WTC11 (cell line): Measurements from ENCODE around the gene MAML3. TPM values are rescaled to one million over a fixed set of nuclear protein-coding genes. Genes with fewer than 3 reads are reported as not detected.

Experiments used
- ATAC-seq: fragments of 200-7000 bp; cut with Tn5 transposase; 2 replicates; pipeline ENCODE4 v1.10.0; 2021; ENCODE audit warnings: mild to moderate bottlenecking, moderate library complexity
- CTCF ChIA-PET: fragments of 300-600 bp; sonication (Branson Sonifier 250); formaldehyde crosslinking; loops from one replicate; lab custom pipeline; 2021; ENCODE audit warnings: antibody characterized with exemption; lab: Charles Lee
- POLR2A ChIA-PET: fragments of 350-600 bp; sonication (Branson Sonifier 250); formaldehyde crosslinking; loops from one replicate; lab custom pipeline; 2021; ENCODE audit warnings: antibody characterized with exemption; lab: Charles Lee
- DNase-seq: peaks from one replicate; pipeline ENCODE4 v3.0.0; 2021; ENCODE audit warnings: low spot score
- H3K27ac Mint-ChIP-seq: 2 replicates; pipeline ENCODE4 v1.8.0; 2021; ENCODE audit warnings: mixed read lengths
- H3K27me3 Mint-ChIP-seq: 2 replicates; pipeline ENCODE4 v1.8.0; 2021; ENCODE audit warnings: low read depth, mild to moderate bottlenecking, moderate library complexity, mixed read lengths
- H3K36me3 Mint-ChIP-seq: 2 replicates; pipeline ENCODE4 v1.8.0; 2021; ENCODE audit warnings: mixed read lengths
- H3K4me1 Mint-ChIP-seq: 2 replicates; pipeline ENCODE4 v1.8.0; 2022; ENCODE audit warnings: mixed read lengths
- H3K4me3 Mint-ChIP-seq: 2 replicates; pipeline ENCODE4 v1.8.0; 2021; ENCODE audit warnings: mild to moderate bottlenecking, moderate library complexity, mixed read lengths
- H3K9me3 Mint-ChIP-seq: 2 replicates; pipeline ENCODE4 v1.8.0; 2021; ENCODE audit warnings: mixed read lengths
- ATF1 ChIP-seq: sonication (generic); formaldehyde crosslinking; IDR thresholded peaks from 2 replicates; pipeline ENCODE4 v1.8.1; 2023; ENCODE audit warnings: mild to moderate bottlenecking, moderate library complexity, missing genetic modification reagents
- ATF6 ChIP-seq: sonication (generic); formaldehyde crosslinking; IDR thresholded peaks from 2 replicates; pipeline ENCODE4 v1.8.1; 2023; ENCODE audit warnings: mild to moderate bottlenecking, missing genetic modification reagents
- E2F4 ChIP-seq: sonication (generic); formaldehyde crosslinking; IDR thresholded peaks from 2 replicates; pipeline ENCODE4 v1.8.1; 2022; ENCODE audit warnings: low read depth, mild to moderate bottlenecking, moderate library complexity, missing genetic modification reagents, borderline replicate concordance
- FOXJ3 ChIP-seq: sonication (generic); formaldehyde crosslinking; IDR thresholded peaks from 2 replicates; pipeline ENCODE4 v1.9.0; 2021; ENCODE audit warnings: missing genetic modification reagents, mild to moderate bottlenecking, borderline replicate concordance
- FOXK1 ChIP-seq: sonication (generic); formaldehyde crosslinking; IDR thresholded peaks from 2 replicates; pipeline ENCODE4 v1.8.0; 2022; ENCODE audit warnings: mild to moderate bottlenecking, moderate library complexity, missing genetic modification reagents
- FOXP1 ChIP-seq: sonication (generic); formaldehyde crosslinking; IDR thresholded peaks from 2 replicates; pipeline ENCODE4 v1.8.0; 2022; ENCODE audit warnings: missing genetic modification reagents, mild to moderate bottlenecking, moderate library complexity, borderline replicate concordance
- FOXP4 ChIP-seq: sonication (generic); formaldehyde crosslinking; IDR thresholded peaks from 2 replicates; pipeline ENCODE4 v1.8.0; 2022; ENCODE audit warnings: mild to moderate bottlenecking, missing genetic modification reagents
- HMGA2 ChIP-seq: fragments of 250-450 bp; sonication (Bioruptor Pico); IDR thresholded peaks from 2 replicates; pipeline ENCODE4 v1.4.0; 2021; ENCODE audit warnings: mild to moderate bottlenecking, moderate library complexity
- NFYB ChIP-seq: sonication (generic); formaldehyde crosslinking; conservative IDR thresholded peaks from 2 replicates; pipeline ENCODE4 v1.8.0; 2022; ENCODE audit warnings: low read depth, missing genetic modification reagents
- NR1H2 ChIP-seq: sonication (generic); formaldehyde crosslinking; IDR thresholded peaks from 2 replicates; pipeline ENCODE4 v1.9.0; 2021; ENCODE audit warnings: mild to moderate bottlenecking, moderate library complexity, missing genetic modification reagents
- PRRX2 ChIP-seq: fragments of 250-450 bp; sonication (Bioruptor Pico); IDR thresholded peaks from 2 replicates; pipeline ENCODE4 v1.8.0; 2021; ENCODE audit warnings: mild to moderate bottlenecking
- RORB ChIP-seq: fragments of 250-450 bp; sonication (Bioruptor Pico); IDR thresholded peaks from 2 replicates; pipeline ENCODE4 v1.9.0; 2021; ENCODE audit warnings: mild to moderate bottlenecking
- SMAD4 ChIP-seq: sonication (generic); formaldehyde crosslinking; IDR thresholded peaks from 2 replicates; pipeline ENCODE4 v1.8.0; 2022; ENCODE audit warnings: mild to moderate bottlenecking, missing genetic modification reagents
- SOX15 ChIP-seq: fragments of 250-450 bp; sonication (Bioruptor Pico); IDR thresholded peaks from 2 replicates; pipeline ENCODE4 v1.9.0; 2021; ENCODE audit warnings: mild to moderate bottlenecking
- TCF7 ChIP-seq: sonication (generic); formaldehyde crosslinking; IDR thresholded peaks from 2 replicates; pipeline ENCODE4 v1.8.0; 2022; ENCODE audit warnings: mild to moderate bottlenecking, low read depth, missing genetic modification reagents, moderate library complexity
- USF1 ChIP-seq: sonication (generic); formaldehyde crosslinking; IDR thresholded peaks from 2 replicates; pipeline ENCODE4 v1.8.0; 2022; ENCODE audit warnings: mild to moderate bottlenecking, missing genetic modification reagents
- ZBTB21 ChIP-seq: sonication (generic); formaldehyde crosslinking; IDR thresholded peaks from 2 replicates; pipeline ENCODE4 v1.8.1; 2023; ENCODE audit warnings: mild to moderate bottlenecking, missing genetic modification reagents, borderline replicate concordance
- ZMAT4 ChIP-seq: fragments of 250-450 bp; sonication (Bioruptor Pico); IDR thresholded peaks from 2 replicates; pipeline ENCODE4 v1.9.0; 2021; ENCODE audit warnings: mild to moderate bottlenecking
- ZNF317 ChIP-seq: sonication (generic); formaldehyde crosslinking; IDR thresholded peaks from 2 replicates; pipeline ENCODE4 v1.8.1; 2023; ENCODE audit warnings: low read depth, mild to moderate bottlenecking, moderate library complexity, missing genetic modification reagents, borderline replicate concordance
- total RNA-seq: library from RNA; stranded (reverse); gene quantifications from 3 replicates; pipeline ENCODE4 v1.2.3, GENCODE V29; 2021
- TF ChIP-seq, protein P1 (sequence below): fragments of 200-600 bp; IDR thresholded peaks from 2 replicates; pipeline ENCODE4 v1.8.0; 2022; ENCODE audit warnings: antibody characterized with exemption

The MAML3 gene
- total RNA-seq, 1 experiment from 2014 or later = 7.4 TPM

- TF ChIP-seq FOXK1 (CRISPR knock-in tag) = no peak
- no peak for TF ChIP-seq E2F4 (CRISPR knock-in tag)
- ATAC-seq (no peak), DNase-seq (no peak)
- ChIA-PET CTCF (no interaction called here), POLR2A (no interaction called here)
- Mint-ChIP-seq H3K4me3 (no peak overlapping the region), H3K36me3 (no peaks in the 10 kb centered on the region), H3K27me3 (no peaks in the 10 kb centered on the region), H3K27ac (no peak overlapping the region), H3K4me1 (peaks cover 40% of the 10 kb centered on the region), H3K9me3 (no peaks in the 10 kb centered on the region)
These were observed 55.4 kb downstream of the MAML3 start for GRCh38 chr4:140098455-140099160.

DNA sequence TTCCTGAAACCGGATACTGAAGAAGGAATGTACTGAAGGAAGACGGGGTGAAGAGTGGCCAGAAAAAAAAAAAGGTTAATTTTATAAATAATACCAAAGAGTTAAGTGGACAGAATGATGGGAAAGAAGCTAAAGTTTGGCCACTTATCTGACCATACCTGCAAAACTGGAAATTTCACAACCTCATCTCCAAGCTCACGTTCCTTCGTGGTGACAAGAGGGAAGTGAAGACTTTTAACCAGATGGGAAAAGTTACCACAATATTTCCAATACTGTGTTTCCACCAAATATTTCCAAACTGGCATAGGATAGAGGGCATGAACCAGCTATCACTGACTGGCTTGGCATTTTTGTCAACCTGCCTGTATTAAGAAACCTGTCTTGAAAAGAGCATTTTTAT lies 56.4 kb downstream of the MAML3 start:
- peaks cover 47% of the 10 kb centered on the region for H3K4me1 Mint-ChIP-seq
- no peak for ATAC-seq
- DNase-seq = no peak
- TF ChIP-seq HMGA2 (CRISPR knock-in tag) = no peak
- no peak for TF ChIP-seq NR1H2 (CRISPR knock-in tag)
- TF ChIP-seq SOX15 (CRISPR knock-in tag) = no peak
- TF ChIP-seq ZBTB21 = no peak
- no peak for TF ChIP-seq TCF7 (CRISPR knock-in tag)
- no peak overlapping the region for H3K4me3 Mint-ChIP-seq
- ChIA-PET POLR2A (no interaction called here), CTCF (no interaction called here)
- H3K9me3 Mint-ChIP-seq = no peaks in the 10 kb centered on the region
- H3K36me3 Mint-ChIP-seq = no peaks in the 10 kb centered on the region
- no peaks in the 10 kb centered on the region for H3K27me3 Mint-ChIP-seq
- H3K27ac Mint-ChIP-seq = no peak overlapping the region

DNA sequence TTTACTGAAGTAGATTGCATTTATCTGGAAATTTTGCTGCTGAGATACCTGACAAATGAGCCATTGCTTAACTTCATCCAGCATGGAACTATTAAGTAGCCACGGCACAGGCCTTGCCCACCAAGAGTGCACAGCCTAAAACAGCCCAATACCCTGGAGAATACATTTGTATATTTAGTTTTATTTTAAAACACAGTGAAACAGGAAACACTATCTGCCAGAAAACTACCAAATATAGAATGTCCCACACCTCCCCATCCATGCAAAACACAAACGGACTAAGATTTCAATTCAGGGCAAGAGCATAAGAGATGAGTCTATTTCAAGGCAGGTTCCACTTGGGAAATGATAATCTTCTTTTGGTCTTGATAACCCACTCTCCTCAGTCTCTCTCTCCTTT lies 57.1 kb downstream of the MAML3 start:
- peaks cover 53% of the 10 kb centered on the region for H3K4me1 Mint-ChIP-seq

More for the DNA sequence above, 57.1 kb downstream of the MAML3 start:
- no peaks in the 10 kb centered on the region for H3K27me3 Mint-ChIP-seq
- no peak for DNase-seq
- H3K27ac Mint-ChIP-seq = no peak overlapping the region
- CTCF ChIA-PET = no interaction called here
- TF ChIP-seq FOXK1 (CRISPR knock-in tag) = no peak
- no peak for TF ChIP-seq FOXJ3 (CRISPR knock-in tag)
- no peak for TF ChIP-seq ZBTB21
- no peak for TF ChIP-seq RORB (CRISPR knock-in tag)
- no peak for TF ChIP-seq PRRX2 (CRISPR knock-in tag)
- no peak for TF ChIP-seq FOXP4 (CRISPR knock-in tag)
- TF ChIP-seq ATF1 (CRISPR knock-in tag) = no peak
- no peak for TF ChIP-seq ATF6 (CRISPR knock-in tag)
- no peak for TF ChIP-seq ZNF317 (CRISPR knock-in tag)
- TF ChIP-seq, protein P1, sequence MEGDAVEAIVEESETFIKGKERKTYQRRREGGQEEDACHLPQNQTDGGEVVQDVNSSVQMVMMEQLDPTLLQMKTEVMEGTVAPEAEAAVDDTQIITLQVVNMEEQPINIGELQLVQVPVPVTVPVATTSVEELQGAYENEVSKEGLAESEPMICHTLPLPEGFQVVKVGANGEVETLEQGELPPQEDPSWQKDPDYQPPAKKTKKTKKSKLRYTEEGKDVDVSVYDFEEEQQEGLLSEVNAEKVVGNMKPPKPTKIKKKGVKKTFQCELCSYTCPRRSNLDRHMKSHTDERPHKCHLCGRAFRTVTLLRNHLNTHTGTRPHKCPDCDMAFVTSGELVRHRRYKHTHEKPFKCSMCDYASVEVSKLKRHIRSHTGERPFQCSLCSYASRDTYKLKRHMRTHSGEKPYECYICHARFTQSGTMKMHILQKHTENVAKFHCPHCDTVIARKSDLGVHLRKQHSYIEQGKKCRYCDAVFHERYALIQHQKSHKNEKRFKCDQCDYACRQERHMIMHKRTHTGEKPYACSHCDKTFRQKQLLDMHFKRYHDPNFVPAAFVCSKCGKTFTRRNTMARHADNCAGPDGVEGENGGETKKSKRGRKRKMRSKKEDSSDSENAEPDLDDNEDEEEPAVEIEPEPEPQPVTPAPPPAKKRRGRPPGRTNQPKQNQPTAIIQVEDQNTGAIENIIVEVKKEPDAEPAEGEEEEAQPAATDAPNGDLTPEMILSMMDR = no peak
- TF ChIP-seq ZMAT4 (CRISPR knock-in tag) = no peak
- TF ChIP-seq SMAD4 = no peak
- no peak for TF ChIP-seq FOXP1 (CRISPR knock-in tag)
- no peak for TF ChIP-seq NFYB (CRISPR knock-in tag)
- no peak for TF ChIP-seq USF1 (CRISPR knock-in tag)
- TF ChIP-seq, all 79 proteins: peak for 0
- H3K4me3 Mint-ChIP-seq = no peak overlapping the region
- H3K36me3 Mint-ChIP-seq = no peaks in the 10 kb centered on the region
- POLR2A ChIA-PET = no interaction called here
- H3K9me3 Mint-ChIP-seq = no peaks in the 10 kb centered on the region
- no peak for ATAC-seq
